ENCODE results near the gene TPST2.

- TF ChIP-seq CTCF (IDR thresholded peaks at IDR 0.05; ENCODE audit: low read depth, low read length, poor library complexity, severe bottlenecking) (no peak), EZH2phosphoT487 (IDR thresholded peaks at IDR 0.05; ENCODE audit: borderline replicate concordance, low read length) (no peak)
Observed at GRCh38 chr22:26606611-26607010, 16.7 kb upstream of the TPST2 start.
